K562 (cell line): ENCODE measurements around the gene SPEM1. TPM values are rescaled to one million over a fixed set of nuclear protein-coding genes. Genes with fewer than 3 reads are reported as not detected.

Experiments
- ARID3A ChIP-seq: IDR thresholded peaks from 2 replicates; pipeline ENCODE4 v1.6.1; 2012; ENCODE audit warnings: low read depth, low read length, improper control_type of control experiment, borderline replicate concordance
- CTCF ChIP-seq, 3 experiments: IDR thresholded peaks in 2 of 3; conservative IDR thresholded peaks in 1 of 3; 2 replicates each; pipeline ENCODE4 v1.5.1; 2011 to 2012; ENCODE audit warnings: low read length in 3 of 3, mild to moderate bottlenecking in 3 of 3, control low read depth in 2 of 3, improper control_type of control experiment in 1 of 3, inconsistent platforms in 1 of 3, low read depth in 1 of 3, mixed read lengths in 1 of 3, moderate library complexity in 1 of 3; ENCODE audit not compliant: insufficient read depth in 2 of 3
- EP400 ChIP-seq: fragments of 450-650 bp; IDR thresholded peaks from 2 replicates; pipeline ENCODE4 v1.6.1; 2017; ENCODE audit warnings: antibody characterized with exemption, mild to moderate bottlenecking, moderate library complexity
- GTF2A2 ChIP-seq: IDR thresholded peaks from 2 replicates; pipeline ENCODE4 v1.6.1; 2016; ENCODE audit warnings: mild to moderate bottlenecking, missing genetic modification characterization, missing compliant biosample characterization
- HCFC1 ChIP-seq: IDR thresholded peaks from 2 replicates; pipeline ENCODE4 v1.6.1; 2012; ENCODE audit warnings: low read depth, low read length, improper control_type of control experiment
- KLF10 ChIP-seq: fragments of 250-450 bp; sonication (Bioruptor Pico); IDR thresholded peaks from 2 replicates; pipeline ENCODE4 v1.6.1; 2021; ENCODE audit warnings: matching md5 sums
- MLLT1 ChIP-seq, 2 experiments: fragments of 450-650 bp; IDR thresholded peaks; 2 replicates each; pipeline ENCODE4 v1.6.1; 2016
- MYNN ChIP-seq, 2 experiments: sonication (generic); formaldehyde crosslinking in 1 of 2; IDR thresholded peaks; 2 replicates each; pipeline versions ENCODE4 v1.5.0 to v1.6.1; 2016 to 2020; ENCODE audit warnings: antibody characterized with exemption in 1 of 2, missing genetic modification reagents in 1 of 2
- RNF2 ChIP-seq: sonication (generic); IDR thresholded peaks from 2 replicates; pipeline ENCODE4 v1.6.1; 2016
- SIN3A ChIP-seq, 2 experiments: fragments of 150-350 bp in 1 of 2; IDR thresholded peaks; 2 replicates each; pipeline ENCODE4 v1.6.1; 2011 to 2016; ENCODE audit warnings: borderline replicate concordance in 2 of 2, low read depth in 2 of 2, low read length in 2 of 2, mild to moderate bottlenecking in 2 of 2, moderate library complexity in 2 of 2; ENCODE audit not compliant: control insufficient read depth in 1 of 2
- TRIM28 ChIP-seq: fragments of 450-650 bp; IDR thresholded peaks from 2 replicates; pipeline ENCODE4 v1.6.1; 2017
- polyA plus RNA-seq, 8 experiments: library from polyadenylated mRNA; depleted of rRNA in 4 of 8; stranded (reverse) in 5 of 8; unstranded in 3 of 8; fragments of >200 nt; fragmentation: Nextera tagmentation in 2 of 8; fragmentation: Illumina TruSeq in 1 of 8; extraction: Ambion mirVana in 2 of 8; extraction: Trizol in 1 of 8; gene quantifications; 2 replicates each; pipeline versions ENCODE4 v1.2.1 to v1.2.3, GENCODE V29; 2011 to 2014; ENCODE audit warnings: inconsistent platforms in 1 of 8, missing spikeins in 1 of 8
- total RNA-seq, 7 experiments: library from RNA; depleted of rRNA in 6 of 7; stranded (reverse); fragments of >200 nt in 6 of 7; fragmentation: Illumina TruSeq in 2 of 7; extraction: Trizol in 2 of 7; gene quantifications; 2 replicates each; pipeline versions ENCODE4 v1.2.1 to v1.2.3, GENCODE V29; 2011 to 2021; ENCODE audit warnings: low replicate concordance in 1 of 7
- TF ChIP-seq, protein P1 (sequence below): fragments of 250-450 bp; sonication (Bioruptor Pico); IDR thresholded peaks from 2 replicates; pipeline ENCODE4 v1.8.0; 2022; ENCODE audit warnings: moderate library complexity, mild to moderate bottlenecking, inconsistent platforms
- TF ChIP-seq, protein P2 (sequence below), 2 experiments: fragments of 150-350 bp in 1 of 2; IDR thresholded peaks; 2 replicates each; pipeline ENCODE4 v1.6.1; 2012 to 2016; ENCODE audit warnings: low read depth in 2 of 2, low read length in 2 of 2, mild to moderate bottlenecking in 1 of 2, moderate library complexity in 1 of 2
- TF ChIP-seq, protein P3 (sequence below): IDR thresholded peaks from 2 replicates; pipeline ENCODE4 v1.6.1; 2016; ENCODE audit warnings: missing genetic modification characterization, missing compliant biosample characterization

The SPEM1 gene
- total and polyA plus RNA-seq, 9 of the 15 experiments (the other 6 are each of a cell fraction or from before 2014, with no cell fraction given), result not detected

DNA sequence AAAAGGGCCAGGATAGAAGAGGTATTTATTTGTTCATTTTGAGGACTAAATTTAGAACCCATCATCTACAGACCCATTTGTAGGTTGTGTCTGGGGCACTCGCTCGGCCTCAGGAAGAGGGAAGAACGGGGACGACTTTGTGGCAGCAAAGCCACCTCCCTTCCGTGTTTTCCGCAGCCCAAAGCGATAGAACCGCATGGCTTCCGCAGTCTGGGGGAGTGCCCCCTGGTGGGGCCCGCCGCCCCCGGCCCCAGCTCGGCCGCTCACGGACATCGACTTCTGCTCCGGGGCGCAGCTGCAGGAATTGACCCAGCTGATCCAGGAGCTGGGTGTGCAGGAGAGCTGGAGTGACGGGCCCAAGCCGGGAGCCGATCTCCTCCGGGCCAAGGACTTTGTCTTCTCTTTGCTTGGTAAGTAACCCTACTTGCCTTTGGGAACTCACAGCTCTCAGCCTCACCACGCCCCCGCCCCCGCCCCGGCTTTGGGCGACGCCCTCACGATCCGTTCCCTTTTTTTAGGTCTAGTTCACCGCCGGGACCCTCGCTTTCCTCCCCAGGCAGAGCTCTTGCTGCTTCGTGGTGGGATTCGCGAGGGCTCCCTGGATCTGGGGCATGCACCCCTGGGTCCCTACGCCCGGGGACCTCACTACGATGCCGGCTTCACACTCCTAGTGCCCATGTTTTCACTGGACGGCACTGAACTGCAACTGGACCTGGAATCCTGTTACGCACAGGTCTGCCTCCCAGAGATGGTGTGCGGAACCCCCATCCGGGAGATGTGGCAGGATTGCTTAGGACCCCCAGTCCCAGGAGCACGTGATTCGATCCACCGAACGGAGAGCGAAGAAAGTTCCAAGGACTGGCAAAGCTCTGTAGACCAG, 15.8 kb downstream of the SPEM1 start (continued):
- peak in 1 of 3 experiments; percentile 25; a peak in 3 of 6 replicates for TF ChIP-seq CTCF (IDR thresholded peaks at IDR 0.05 in 2 of 3, conservative IDR thresholded peaks at IDR 0.05 in 1 of 3; ENCODE audit: insufficient read depth in 2 of 3, low read depth in 1 of 3, low read length in 3 of 3)
- TF ChIP-seq HCFC1, result no peak
- TF ChIP-seq, protein P1, sequence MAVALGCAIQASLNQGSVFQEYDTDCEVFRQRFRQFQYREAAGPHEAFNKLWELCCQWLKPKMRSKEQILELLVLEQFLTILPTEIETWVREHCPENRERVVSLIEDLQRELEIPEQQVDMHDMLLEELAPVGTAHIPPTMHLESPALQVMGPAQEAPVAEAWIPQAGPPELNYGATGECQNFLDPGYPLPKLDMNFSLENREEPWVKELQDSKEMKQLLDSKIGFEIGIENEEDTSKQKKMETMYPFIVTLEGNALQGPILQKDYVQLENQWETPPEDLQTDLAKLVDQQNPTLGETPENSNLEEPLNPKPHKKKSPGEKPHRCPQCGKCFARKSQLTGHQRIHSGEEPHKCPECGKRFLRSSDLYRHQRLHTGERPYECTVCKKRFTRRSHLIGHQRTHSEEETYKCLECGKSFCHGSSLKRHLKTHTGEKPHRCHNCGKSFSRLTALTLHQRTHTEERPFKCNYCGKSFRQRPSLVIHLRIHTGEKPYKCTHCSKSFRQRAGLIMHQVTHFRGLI (CRISPR knock-in tag), result no peak
- TF ChIP-seq ARID3A, result no peak
- no peak for TF ChIP-seq GTF2A2
- no peak for TF ChIP-seq MLLT1 (IDR thresholded peaks at IDR 0.05)
- peak in 1 of 2 experiments; percentile 59; a peak in 1 of 4 replicates for TF ChIP-seq SIN3A (IDR thresholded peaks at IDR 0.05; ENCODE audit: borderline replicate concordance in 2 of 2, control insufficient read depth in 1 of 2, low read depth in 2 of 2, low read length in 2 of 2)
- TF ChIP-seq KLF10, result no peak
- no peak for TF ChIP-seq MYNN (IDR thresholded peaks at IDR 0.05)
- no peak for TF ChIP-seq MYNN (CRISPR knock-in tag; IDR thresholded peaks at IDR 0.05)
- no peak for TF ChIP-seq RNF2
- TF ChIP-seq, protein P2, sequence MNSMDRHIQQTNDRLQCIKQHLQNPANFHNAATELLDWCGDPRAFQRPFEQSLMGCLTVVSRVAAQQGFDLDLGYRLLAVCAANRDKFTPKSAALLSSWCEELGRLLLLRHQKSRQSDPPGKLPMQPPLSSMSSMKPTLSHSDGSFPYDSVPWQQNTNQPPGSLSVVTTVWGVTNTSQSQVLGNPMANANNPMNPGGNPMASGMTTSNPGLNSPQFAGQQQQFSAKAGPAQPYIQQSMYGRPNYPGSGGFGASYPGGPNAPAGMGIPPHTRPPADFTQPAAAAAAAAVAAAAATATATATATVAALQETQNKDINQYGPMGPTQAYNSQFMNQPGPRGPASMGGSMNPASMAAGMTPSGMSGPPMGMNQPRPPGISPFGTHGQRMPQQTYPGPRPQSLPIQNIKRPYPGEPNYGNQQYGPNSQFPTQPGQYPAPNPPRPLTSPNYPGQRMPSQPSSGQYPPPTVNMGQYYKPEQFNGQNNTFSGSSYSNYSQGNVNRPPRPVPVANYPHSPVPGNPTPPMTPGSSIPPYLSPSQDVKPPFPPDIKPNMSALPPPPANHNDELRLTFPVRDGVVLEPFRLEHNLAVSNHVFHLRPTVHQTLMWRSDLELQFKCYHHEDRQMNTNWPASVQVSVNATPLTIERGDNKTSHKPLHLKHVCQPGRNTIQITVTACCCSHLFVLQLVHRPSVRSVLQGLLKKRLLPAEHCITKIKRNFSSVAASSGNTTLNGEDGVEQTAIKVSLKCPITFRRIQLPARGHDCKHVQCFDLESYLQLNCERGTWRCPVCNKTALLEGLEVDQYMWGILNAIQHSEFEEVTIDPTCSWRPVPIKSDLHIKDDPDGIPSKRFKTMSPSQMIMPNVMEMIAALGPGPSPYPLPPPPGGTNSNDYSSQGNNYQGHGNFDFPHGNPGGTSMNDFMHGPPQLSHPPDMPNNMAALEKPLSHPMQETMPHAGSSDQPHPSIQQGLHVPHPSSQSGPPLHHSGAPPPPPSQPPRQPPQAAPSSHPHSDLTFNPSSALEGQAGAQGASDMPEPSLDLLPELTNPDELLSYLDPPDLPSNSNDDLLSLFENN (IDR thresholded peaks at IDR 0.05; ENCODE audit: low read depth in 2 of 2, low read length in 2 of 2), result no peak
- TF ChIP-seq, protein P3, sequence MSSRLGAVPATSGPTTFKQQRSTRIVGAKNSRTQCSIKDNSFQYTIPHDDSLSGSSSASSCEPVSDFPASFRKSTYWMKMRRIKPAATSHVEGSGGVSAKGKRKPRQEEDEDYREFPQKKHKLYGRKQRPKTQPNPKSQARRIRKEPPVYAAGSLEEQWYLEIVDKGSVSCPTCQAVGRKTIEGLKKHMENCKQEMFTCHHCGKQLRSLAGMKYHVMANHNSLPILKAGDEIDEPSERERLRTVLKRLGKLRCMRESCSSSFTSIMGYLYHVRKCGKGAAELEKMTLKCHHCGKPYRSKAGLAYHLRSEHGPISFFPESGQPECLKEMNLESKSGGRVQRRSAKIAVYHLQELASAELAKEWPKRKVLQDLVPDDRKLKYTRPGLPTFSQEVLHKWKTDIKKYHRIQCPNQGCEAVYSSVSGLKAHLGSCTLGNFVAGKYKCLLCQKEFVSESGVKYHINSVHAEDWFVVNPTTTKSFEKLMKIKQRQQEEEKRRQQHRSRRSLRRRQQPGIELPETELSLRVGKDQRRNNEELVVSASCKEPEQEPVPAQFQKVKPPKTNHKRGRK (tag), result no peak
- no peak for TF ChIP-seq TRIM28
- peak; percentile 83 for TF ChIP-seq EP400
